Activated naive CD8-positive, alpha-beta T cell (primary cell): Measurements from ENCODE around the gene C1QTNF8.

ENCODE experiments used
- H3K27ac Mint-ChIP-seq: one replicate; pipeline ENCODE4 v1.8.0; 2021; ENCODE audit warnings: mixed read lengths
- H3K27me3 Mint-ChIP-seq: one replicate; pipeline ENCODE4 v1.8.0; 2021; ENCODE audit warnings: mixed read lengths
- H3K36me3 Mint-ChIP-seq: one replicate; pipeline ENCODE4 v1.8.0; 2021; ENCODE audit warnings: mixed read lengths
- H3K4me1 Mint-ChIP-seq: one replicate; pipeline ENCODE4 v1.8.0; 2021; ENCODE audit warnings: low read depth, mixed read lengths
- H3K4me3 Mint-ChIP-seq: one replicate; pipeline ENCODE4 v1.8.0; 2021; ENCODE audit warnings: mild to moderate bottlenecking, mixed read lengths
- H3K9me3 Mint-ChIP-seq: one replicate; pipeline ENCODE4 v1.8.0; 2021; ENCODE audit warnings: low read depth, mixed read lengths

C1QTNF8 gene

GRCh38 chr16:1106659-1107058 lies 10.6 kb upstream of the C1QTNF8 start:
- Mint-ChIP-seq H3K27ac (no peak overlapping the region), H3K27me3 (peaks cover 3% of the 10 kb centered on the region), H3K9me3 (no peaks in the 10 kb centered on the region), H3K36me3 (no peaks in the 10 kb centered on the region), H3K4me1 (no peaks in the 10 kb centered on the region), H3K4me3 (no peak overlapping the region)

- Mint-ChIP-seq H3K4me1 (no peaks in the 10 kb centered on the region), H3K9me3 (no peaks in the 10 kb centered on the region), H3K27ac (no peak overlapping the region), H3K27me3 (peaks cover 3% of the 10 kb centered on the region), H3K36me3 (no peaks in the 10 kb centered on the region), H3K4me3 (no peak overlapping the region)
Measured at GRCh38 chr16:1105888-1106620, 10.0 kb upstream of the C1QTNF8 start.

- Mint-ChIP-seq H3K4me3 (no peak overlapping the region), H3K27me3 (peaks cover 3% of the 10 kb centered on the region), H3K9me3 (no peaks in the 10 kb centered on the region), H3K27ac (no peak overlapping the region), H3K36me3 (no peaks in the 10 kb centered on the region), H3K4me1 (no peaks in the 10 kb centered on the region)
Measured at GRCh38 chr16:1103636-1103980, 7.6 kb upstream of the C1QTNF8 start.

GRCh38 chr16:1102921-1103635 lies 7.0 kb upstream of the C1QTNF8 start:
- Mint-ChIP-seq H3K36me3 (no peaks in the 10 kb centered on the region), H3K27ac (no peak overlapping the region), H3K27me3 (peaks cover 3% of the 10 kb centered on the region), H3K4me1 (no peaks in the 10 kb centered on the region), H3K4me3 (no peak overlapping the region), H3K9me3 (no peaks in the 10 kb centered on the region)

- Mint-ChIP-seq H3K36me3 (no peaks in the 10 kb centered on the region), H3K4me1 (no peaks in the 10 kb centered on the region), H3K4me3 (no peak overlapping the region), H3K27ac (no peak overlapping the region), H3K9me3 (no peaks in the 10 kb centered on the region), H3K27me3 (peaks cover 3% of the 10 kb centered on the region)
Measured at GRCh38 chr16:1102333-1102700, 6.3 kb upstream of the C1QTNF8 start.

- no peaks in the 10 kb centered on the region for H3K9me3 Mint-ChIP-seq
- no peak overlapping the region for H3K4me3 Mint-ChIP-seq
- H3K4me1 Mint-ChIP-seq: no peaks in the 10 kb centered on the region
- peaks cover 3% of the 10 kb centered on the region for H3K27me3 Mint-ChIP-seq
- H3K27ac Mint-ChIP-seq: no peak overlapping the region
- no peaks in the 10 kb centered on the region for H3K36me3 Mint-ChIP-seq
Measured at GRCh38 chr16:1101573-1102332, 5.7 kb upstream of the C1QTNF8 start.

GRCh38 chr16:1101133-1101532 lies 5.1 kb upstream of the C1QTNF8 start:
- Mint-ChIP-seq H3K27ac (no peak overlapping the region), H3K4me3 (no peak overlapping the region), H3K27me3 (peaks cover 3% of the 10 kb centered on the region), H3K4me1 (no peaks in the 10 kb centered on the region), H3K36me3 (no peaks in the 10 kb centered on the region), H3K9me3 (no peaks in the 10 kb centered on the region)

GRCh38 chr16:1100084-1100800 lies 4.2 kb upstream of the C1QTNF8 start:
- peaks cover 2% of the 10 kb centered on the region for H3K27me3 Mint-ChIP-seq
- H3K9me3 Mint-ChIP-seq: no peaks in the 10 kb centered on the region
- H3K27ac Mint-ChIP-seq: no peak overlapping the region
- H3K36me3 Mint-ChIP-seq: no peaks in the 10 kb centered on the region
- H3K4me3 Mint-ChIP-seq: no peak overlapping the region
- H3K4me1 Mint-ChIP-seq: no peaks in the 10 kb centered on the region

- Mint-ChIP-seq H3K27ac (no peak overlapping the region), H3K36me3 (no peaks in the 10 kb centered on the region), H3K4me3 (no peak overlapping the region), H3K27me3 (peaks cover 2% of the 10 kb centered on the region), H3K4me1 (no peaks in the 10 kb centered on the region), H3K9me3 (no peaks in the 10 kb centered on the region)
Measured at GRCh38 chr16:1099189-1100083, 3.4 kb upstream of the C1QTNF8 start.

- no peak overlapping the region for H3K4me3 Mint-ChIP-seq
- H3K4me1 Mint-ChIP-seq: no peaks in the 10 kb centered on the region
- H3K36me3 Mint-ChIP-seq: no peaks in the 10 kb centered on the region
- no peaks in the 10 kb centered on the region for H3K27me3 Mint-ChIP-seq
- H3K27ac Mint-ChIP-seq: no peak overlapping the region
- H3K9me3 Mint-ChIP-seq: no peaks in the 10 kb centered on the region
Measured at GRCh38 chr16:1098266-1098991, 2.4 kb upstream of the C1QTNF8 start.

- H3K4me1 Mint-ChIP-seq: no peaks in the 10 kb centered on the region
- H3K27me3 Mint-ChIP-seq: no peaks in the 10 kb centered on the region
- H3K27ac Mint-ChIP-seq: no peak overlapping the region
- H3K9me3 Mint-ChIP-seq: no peaks in the 10 kb centered on the region
- no peak overlapping the region for H3K4me3 Mint-ChIP-seq
- H3K36me3 Mint-ChIP-seq: no peaks in the 10 kb centered on the region
Measured at GRCh38 chr16:1097800-1098199, 1.8 kb upstream of the C1QTNF8 start.

- Mint-ChIP-seq H3K4me1 (no peaks in the 10 kb centered on the region), H3K4me3 (no peak overlapping the region), H3K9me3 (no peaks in the 10 kb centered on the region), H3K27me3 (no peaks in the 10 kb centered on the region), H3K36me3 (no peaks in the 10 kb centered on the region), H3K27ac (no peak overlapping the region)
Measured at GRCh38 chr16:1097156-1097555, 1.1 kb upstream of the C1QTNF8 start.

GRCh38 chr16:1095450-1096168 lies 435 bp downstream of the C1QTNF8 start:
- no peaks in the 10 kb centered on the region for H3K36me3 Mint-ChIP-seq
- H3K9me3 Mint-ChIP-seq: no peaks in the 10 kb centered on the region
- no peaks in the 10 kb centered on the region for H3K4me1 Mint-ChIP-seq
- H3K27ac Mint-ChIP-seq: no peak overlapping the region
- no peak overlapping the region for H3K4me3 Mint-ChIP-seq
- no peaks in the 10 kb centered on the region for H3K27me3 Mint-ChIP-seq
